ENCODE measurements around the gene DNAH2. TPM values are rescaled to one million over a fixed set of nuclear protein-coding genes. Genes with fewer than 3 reads are reported as not detected.

The DNAH2 gene
- total and polyA plus RNA-seq, 2 of the 13 experiments (the other 11 are each of a cell fraction or from before 2014, with no cell fraction given): not detected

GRCh38 chr17:7686222-7687071 lies 31.1 kb upstream of the DNAH2 start (continued):
- no peak for TF ChIP-seq ZNF407 (CRISPR knock-in tag; IDR thresholded peaks at IDR 0.05; ENCODE audit: not compliant biosample characterization)
- peak; percentile 65 for TF ChIP-seq ASH2L (IDR thresholded peaks at IDR 0.05; ENCODE audit: insufficient read length, low read depth, low read length)
- 0 out of 2 replicates have a peak, but pooled peaks have one; percentile 42 for TF ChIP-seq BRCA1 (CRISPR knock-in tag; IDR thresholded peaks at IDR 0.05)
- TF ChIP-seq ZNF879 (CRISPR knock-in tag; IDR thresholded peaks at IDR 0.05): peak; percentile 9; the same call in 1 of the 2 replicates
- TF ChIP-seq ERF (CRISPR knock-in tag; IDR thresholded peaks at IDR 0.05): 0 out of 2 replicates have a peak, but pooled peaks have one; percentile 5
- TF ChIP-seq ARNT2 (CRISPR knock-in tag; IDR thresholded peaks at IDR 0.05; ENCODE audit: low read depth): peak; percentile 13; the same call in 1 of the 2 replicates
- no peak for TF ChIP-seq AFF4 (CRISPR knock-in tag; IDR thresholded peaks at IDR 0.05)
- TF ChIP-seq ZNF335 (CRISPR knock-in tag; IDR thresholded peaks at IDR 0.05): peak; percentile 67; the same call in 1 of the 2 replicates
- TF ChIP-seq ZNF589 (CRISPR knock-in tag; conservative IDR thresholded peaks at IDR 0.05): no peak
- TF ChIP-seq FOXK2 (IDR thresholded peaks at IDR 0.05): peak; percentile 100
- peak; percentile 56; the same call in 1 of the 2 replicates for TF ChIP-seq ZNF543 (CRISPR knock-in tag; IDR thresholded peaks at IDR 0.05)
- TF ChIP-seq ATM (IDR thresholded peaks at IDR 0.05; ENCODE audit: borderline replicate concordance): no peak
- TF ChIP-seq CEBPB (IDR thresholded peaks at IDR 0.05; ENCODE audit: borderline replicate concordance, low read depth, low read length): peak; percentile 17; the same call in 1 of the 2 replicates
- no peak for TF ChIP-seq CSRNP2 (CRISPR knock-in tag; conservative IDR thresholded peaks at IDR 0.05; ENCODE audit: low read depth)
- 0 out of 2 replicates have a peak, but pooled peaks have one; percentile 42 for TF ChIP-seq ETV5 (CRISPR knock-in tag; IDR thresholded peaks at IDR 0.05; ENCODE audit: borderline replicate concordance)
